GM23248 (cell line): Measurements from ENCODE around the gene CES3. TPM values are rescaled to one million over a fixed set of nuclear protein-coding genes. Genes with fewer than 3 reads are reported as not detected.
A peak's percentile ranks its signal among the peaks of the same experiment; 100 is the strongest.

Experiments
- DNase-seq: peaks from one replicate; pipeline ENCODE4 v3.0.0-alpha.2; 2015
- H2AFZ ChIP-seq: fragments of 200-600 bp; sonication (generic); 2 replicates; pipeline ENCODE4 v1.6.1; 2016; ENCODE audit warnings: antibody characterized with exemption
- H3F3A ChIP-seq: fragments of 200-600 bp; sonication (generic); 2 replicates; pipeline ENCODE4 v1.6.1; 2016; ENCODE audit warnings: mild to moderate bottlenecking, antibody characterized with exemption, mixed run types; ENCODE audit not compliant: insufficient read depth
- H3K27ac ChIP-seq: fragments of 200-600 bp; sonication (generic); 2 replicates; pipeline ENCODE4 v1.5.1; 2016; ENCODE audit warnings: mild to moderate bottlenecking
- H3K27me3 ChIP-seq: fragments of 200-600 bp; sonication (generic); replicated peaks from 2 replicates; pipeline ENCODE4 v1.6.1; 2016; ENCODE audit warnings: mild to moderate bottlenecking; ENCODE audit not compliant: insufficient read depth
- H3K36me3 ChIP-seq: fragments of 200-600 bp; sonication (generic); 2 replicates; pipeline ENCODE4 v1.6.1; 2016; ENCODE audit warnings: low read depth, mild to moderate bottlenecking
- H3K4me1 ChIP-seq: fragments of 200-600 bp; sonication (generic); 2 replicates; pipeline ENCODE4 v1.6.1; 2016; ENCODE audit warnings: mild to moderate bottlenecking; ENCODE audit not compliant: insufficient read depth
- H3K4me2 ChIP-seq: fragments of 200-600 bp; sonication (generic); one replicate; pipeline ENCODE4 v1.6.1; 2016; ENCODE audit warnings: mild to moderate bottlenecking; ENCODE audit not compliant: unreplicated experiment
- H3K4me3 ChIP-seq: fragments of 200-600 bp; sonication (generic); 2 replicates; pipeline ENCODE4 v1.5.1; 2016; ENCODE audit warnings: mild to moderate bottlenecking
- H3K79me2 ChIP-seq: fragments of 200-600 bp; sonication (generic); 2 replicates; pipeline ENCODE4 v1.6.1; 2016; ENCODE audit warnings: mild to moderate bottlenecking; ENCODE audit not compliant: insufficient read depth
- H3K9ac ChIP-seq: fragments of 200-600 bp; sonication (generic); 2 replicates; pipeline ENCODE4 v1.6.1; 2016; ENCODE audit warnings: mild to moderate bottlenecking
- H3K9me2 ChIP-seq: fragments of 200-600 bp; sonication (generic); 2 replicates; pipeline ENCODE4 v1.6.1; 2016; ENCODE audit warnings: mixed run types, mild to moderate bottlenecking, moderate library complexity; ENCODE audit not compliant: insufficient read depth
- H3K9me3 ChIP-seq: fragments of 200-600 bp; sonication (generic); one replicate; pipeline ENCODE4 v1.6.1; 2017; ENCODE audit warnings: low read depth
- H4K20me1 ChIP-seq: fragments of 200-600 bp; sonication (generic); 2 replicates; pipeline ENCODE4 v1.6.0; 2016; ENCODE audit not compliant: insufficient read depth
- EZH2 ChIP-seq: fragments of 200-600 bp; sonication (generic); IDR thresholded peaks from 2 replicates; pipeline ENCODE4 v1.6.1; 2018; ENCODE audit warnings: antibody characterized with exemption, mild to moderate bottlenecking; ENCODE audit not compliant: insufficient read depth, poor library complexity, severe bottlenecking
- EZH2phosphoT487 ChIP-seq: fragments of 200-600 bp; sonication (generic); IDR thresholded peaks from 2 replicates; pipeline ENCODE4 v1.6.1; 2018; ENCODE audit warnings: antibody characterized with exemption, moderate library complexity, mild to moderate bottlenecking, low read depth; ENCODE audit not compliant: insufficient read depth
- whole genome bisulfite sequencing, 2 experiments: methylation state at CpG; one replicate each; pipeline ENCODE4 v1.1.6; 2015 to 2017; ENCODE audit warnings: low lambda C conversion rate in 2 of 2, low coverage in 1 of 2; ENCODE audit errors: missing lambda C conversion rate in 2 of 2; 5-methylcytosine and 5-hydroxymethylcytosine counted together
- in situ Hi-C: fragments of 300-500 bp; cut with MboI; formaldehyde crosslinking; loops from 2 replicates; pipeline ENCODE4 v1.15.0; 2020
- polyA plus RNA-seq: library from polyadenylated mRNA; unstranded; fragments of >200 nt; fragmentation: Nextera tagmentation; extraction: Ambion mirVana; gene quantifications from 2 replicates; pipeline ENCODE4 v1.2.1, GENCODE V29; 2016
- total RNA-seq: library from RNA; depleted of rRNA; stranded (reverse); fragments of >200 nt; shearing (Covaris generic); gene quantifications from 2 replicates; pipeline ENCODE4 v1.2.3, GENCODE V29; 2014

The CES3 gene
- total and polyA plus RNA-seq, 2 experiments from 2014 or later: not detected

- H3K27ac ChIP-seq: no peak overlapping the region
- in situ Hi-C loops: no loop called here
- H3K27me3 ChIP-seq: no peaks in the 10 kb centered on the region; the same call in none of the 2 replicates
- H2AFZ ChIP-seq: no peak overlapping the region
- no peaks in the 10 kb centered on the region for H3K9me3 ChIP-seq
- H3K79me2 ChIP-seq: no peaks in the 10 kb centered on the region
- H3K4me1 ChIP-seq: peaks cover 4% of the 10 kb centered on the region; the same call in 1 of the 2 replicates
- no peak overlapping the region for H3K4me2 ChIP-seq
- H3K9me2 ChIP-seq: no peaks in the 10 kb centered on the region
- no peaks in the 10 kb centered on the region for H4K20me1 ChIP-seq
- no peak for DNase-seq
- H3K36me3 ChIP-seq: peaks cover 4% of the 10 kb centered on the region; the same call in 1 of the 2 replicates
- H3F3A ChIP-seq: 0 out of 2 replicates have a peak, but pooled peaks cover 4% of the 10 kb centered on the region
- WGBS, 2 experiments: 89 to 91% methylated on average over 4 of the region's 4 CpGs
- no peak overlapping the region for H3K9ac ChIP-seq
- H3K4me3 ChIP-seq: no peak overlapping the region
- TF ChIP-seq EZH2 (no peak), EZH2phosphoT487 (no peak)
Observed at GRCh38 chr16:66945939-66946338, 15.1 kb upstream of the CES3 start.

GRCh38 chr16:66946541-66946940 is 14.5 kb upstream of the CES3 start:
- Histone ChIP-seq H3K9me3 (no peaks in the 10 kb centered on the region), H3K4me1 (peaks cover 4% of the 10 kb centered on the region; the same call in 1 of the 2 replicates), H3K79me2 (no peaks in the 10 kb centered on the region), H4K20me1 (no peaks in the 10 kb centered on the region), H3K27me3 (no peaks in the 10 kb centered on the region; the same call in none of the 2 replicates), H3K4me2 (no peak overlapping the region), H3K4me3 (no peak overlapping the region), H3K9ac (no peak overlapping the region), H3K36me3 (peaks cover 4% of the 10 kb centered on the region; the same call in 1 of the 2 replicates), H3K27ac (no peak overlapping the region), H3K9me2 (no peaks in the 10 kb centered on the region), H3F3A (0 out of 2 replicates have a peak, but pooled peaks cover 4% of the 10 kb centered on the region), H2AFZ (no peak overlapping the region)
- in situ Hi-C loops: no loop called here
- TF ChIP-seq EZH2 (no peak), EZH2phosphoT487 (no peak)
- WGBS, 2 experiments: 66 to 72% methylated on average over 6 to 7 of the region's 7 CpGs
- no peak for DNase-seq

GRCh38 chr16:66946974-66947301 is 14.1 kb upstream of the CES3 start:
- in situ Hi-C loops: no loop called here
- TF ChIP-seq EZH2phosphoT487 (no peak), EZH2 (no peak)
- H3K9me2 ChIP-seq: no peaks in the 10 kb centered on the region
- peaks cover 4% of the 10 kb centered on the region; the same call in 1 of the 2 replicates for H3K4me1 ChIP-seq
- 16 to 20% methylated on average over 5 of the region's 5 CpGs for WGBS, 2 experiments
- H3K27me3 ChIP-seq: no peaks in the 10 kb centered on the region; the same call in none of the 2 replicates
- peaks cover 2% of the 10 kb centered on the region; the same call in 1 of the 2 replicates for H3K36me3 ChIP-seq
- H3K4me2 ChIP-seq: no peak overlapping the region
- no peak overlapping the region for H3K9ac ChIP-seq
- H3K4me3 ChIP-seq: no peak overlapping the region
- H3K9me3 ChIP-seq: no peaks in the 10 kb centered on the region
- no peaks in the 10 kb centered on the region for H3K79me2 ChIP-seq
- no peak overlapping the region for H3K27ac ChIP-seq
- DNase-seq: no peak
- H2AFZ ChIP-seq: no peak overlapping the region
- H4K20me1 ChIP-seq: no peaks in the 10 kb centered on the region
- H3F3A ChIP-seq: 0 out of 2 replicates have a peak, but pooled peaks cover 4% of the 10 kb centered on the region

- no peaks in the 10 kb centered on the region for H3K9me3 ChIP-seq
- DNase-seq: peak; percentile 86
- in situ Hi-C loops: no loop called here
- no peak overlapping the region for H3K27ac ChIP-seq
- 0 out of 2 replicates have a peak, but pooled peaks cover 4% of the 10 kb centered on the region for H3F3A ChIP-seq
- peak overlapping the region; percentile 39; the same call in 1 of the 2 replicates for H3K9ac ChIP-seq
- peak overlapping the region; percentile 99 for H3K4me2 ChIP-seq
- WGBS, 2 experiments: 0 to 2% methylated on average over 23 of the region's 23 CpGs
- TF ChIP-seq EZH2 (no peak), EZH2phosphoT487 (no peak)
- H2AFZ ChIP-seq: peak overlapping the region; percentile 82
- H3K36me3 ChIP-seq: no peaks in the 10 kb centered on the region; the same call in 1 of the 2 replicates
- no peaks in the 10 kb centered on the region for H3K79me2 ChIP-seq
- H3K9me2 ChIP-seq: no peaks in the 10 kb centered on the region
- no peaks in the 10 kb centered on the region; the same call in none of the 2 replicates for H3K27me3 ChIP-seq
- no peaks in the 10 kb centered on the region for H4K20me1 ChIP-seq
- H3K4me1 ChIP-seq: peaks cover 4% of the 10 kb centered on the region; the same call in 1 of the 2 replicates
- peak overlapping the region; percentile 71 for H3K4me3 ChIP-seq
Observed at GRCh38 chr16:66947302-66948065, 13.6 kb upstream of the CES3 start.
